ENCODE measurements around the gene CPNE6. TPM values are rescaled to one million over a fixed set of nuclear protein-coding genes. Genes with fewer than 3 reads are reported as not detected.
A peak's percentile ranks its signal among the peaks of the same experiment; 100 is the strongest.

Gene CPNE6
- total and polyA plus RNA-seq, 2 of the 13 experiments (the other 11 are each of a cell fraction or from before 2014, with no cell fraction given), result not detected

DNA sequence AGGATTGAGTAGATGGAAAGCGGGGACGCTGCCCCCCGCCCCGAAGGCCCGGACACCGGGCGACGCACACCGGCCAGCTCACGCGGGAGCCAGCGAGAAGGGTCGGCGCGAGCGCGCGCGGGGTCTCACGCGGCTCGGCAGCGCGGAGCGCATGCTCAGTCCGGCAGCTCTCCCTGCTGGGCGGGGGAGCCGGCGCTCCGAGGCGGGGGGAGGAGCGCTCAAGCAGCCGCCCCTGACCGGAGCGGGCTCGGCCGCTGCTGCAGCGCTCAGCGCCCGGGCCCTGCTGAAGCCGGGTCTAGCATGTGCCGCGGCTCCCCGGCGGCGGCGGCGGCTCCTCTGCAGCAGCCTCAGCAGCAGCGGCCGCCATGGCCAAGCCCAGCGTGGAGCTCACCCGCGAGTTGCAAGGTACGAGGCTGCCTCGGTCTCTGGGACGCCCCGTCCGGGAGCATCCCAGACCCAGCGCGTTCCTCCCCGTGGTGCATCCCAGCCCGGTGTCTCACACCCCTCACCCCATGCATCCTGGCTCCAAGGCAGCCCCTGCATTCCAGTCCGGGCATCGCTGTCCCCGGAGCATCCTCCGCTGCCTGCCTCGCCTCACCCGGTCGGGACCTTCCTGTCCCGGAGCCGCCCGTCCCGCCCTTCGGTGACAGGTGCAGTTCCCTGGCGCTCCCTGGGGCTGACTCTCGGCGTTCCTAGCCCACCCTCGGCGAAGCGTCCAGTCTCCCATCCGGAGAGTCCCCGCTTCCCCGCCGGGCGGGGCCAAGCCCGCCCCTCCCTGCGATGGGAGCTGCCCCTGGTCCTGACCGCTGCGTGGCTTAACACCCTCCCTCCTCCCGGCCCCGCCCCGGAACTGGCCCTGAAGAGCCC, 19.3 kb upstream of the CPNE6 start, which contains the start of gene CARMIL3 (continued):
- TF ChIP-seq, protein P1, sequence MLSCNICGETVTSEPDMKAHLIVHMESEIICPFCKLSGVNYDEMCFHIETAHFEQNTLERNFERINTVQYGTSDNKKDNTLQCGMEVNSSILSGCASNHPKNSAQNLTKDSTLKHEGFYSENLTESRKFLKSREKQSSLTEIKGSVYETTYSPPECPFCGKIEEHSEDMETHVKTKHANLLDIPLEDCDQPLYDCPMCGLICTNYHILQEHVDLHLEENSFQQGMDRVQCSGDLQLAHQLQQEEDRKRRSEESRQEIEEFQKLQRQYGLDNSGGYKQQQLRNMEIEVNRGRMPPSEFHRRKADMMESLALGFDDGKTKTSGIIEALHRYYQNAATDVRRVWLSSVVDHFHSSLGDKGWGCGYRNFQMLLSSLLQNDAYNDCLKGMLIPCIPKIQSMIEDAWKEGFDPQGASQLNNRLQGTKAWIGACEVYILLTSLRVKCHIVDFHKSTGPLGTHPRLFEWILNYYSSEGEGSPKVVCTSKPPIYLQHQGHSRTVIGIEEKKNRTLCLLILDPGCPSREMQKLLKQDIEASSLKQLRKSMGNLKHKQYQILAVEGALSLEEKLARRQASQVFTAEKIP (CRISPR knock-in tag; IDR thresholded peaks at IDR 0.05; ENCODE audit: borderline replicate concordance), result no peak
- TF ChIP-seq, protein P2, sequence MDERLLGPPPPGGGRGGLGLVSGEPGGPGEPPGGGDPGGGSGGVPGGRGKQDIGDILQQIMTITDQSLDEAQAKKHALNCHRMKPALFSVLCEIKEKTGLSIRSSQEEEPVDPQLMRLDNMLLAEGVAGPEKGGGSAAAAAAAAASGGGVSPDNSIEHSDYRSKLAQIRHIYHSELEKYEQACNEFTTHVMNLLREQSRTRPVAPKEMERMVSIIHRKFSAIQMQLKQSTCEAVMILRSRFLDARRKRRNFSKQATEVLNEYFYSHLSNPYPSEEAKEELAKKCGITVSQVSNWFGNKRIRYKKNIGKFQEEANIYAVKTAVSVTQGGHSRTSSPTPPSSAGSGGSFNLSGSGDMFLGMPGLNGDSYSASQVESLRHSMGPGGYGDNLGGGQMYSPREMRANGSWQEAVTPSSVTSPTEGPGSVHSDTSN (CRISPR knock-in tag; IDR thresholded peaks at IDR 0.05), result no peak
- TF ChIP-seq SIN3B (IDR thresholded peaks at IDR 0.05; ENCODE audit: low read length) (no peak; the same call in 1 of the 2 replicates), ZNF30 (CRISPR knock-in tag; IDR thresholded peaks at IDR 0.05) (no peak; the same call in none of the 2 replicates), SAFB2 (CRISPR knock-in tag; IDR thresholded peaks at IDR 0.05; ENCODE audit: borderline replicate concordance, low read depth) (peak; percentile 80; the same call in 1 of the 2 replicates), ZNF776 (CRISPR knock-in tag; IDR thresholded peaks at IDR 0.05) (peak; percentile 96), MIER3 (CRISPR knock-in tag; IDR thresholded peaks at IDR 0.05; ENCODE audit: borderline replicate concordance) (peak; percentile 82; the same call in 1 of the 2 replicates), ZNF460 (CRISPR knock-in tag; IDR thresholded peaks at IDR 0.05; ENCODE audit: borderline replicate concordance) (no peak), ZNF10 (CRISPR knock-in tag; IDR thresholded peaks at IDR 0.05; ENCODE audit: borderline replicate concordance, low read depth) (peak; percentile 85; the same call in 1 of the 2 replicates), ZNF205 (CRISPR knock-in tag; IDR thresholded peaks at IDR 0.05) (peak; percentile 81), BHLHE40 (IDR thresholded peaks at IDR 0.05; ENCODE audit: low read length) (no peak), NR2F2 (IDR thresholded peaks at IDR 0.05; ENCODE audit: borderline replicate concordance, low read depth) (no peak), KLF12 (CRISPR knock-in tag; IDR thresholded peaks at IDR 0.05; ENCODE audit: borderline replicate concordance) (peak; percentile 94), KMT2A (CRISPR knock-in tag; IDR thresholded peaks at IDR 0.05) (peak; percentile 21; the same call in 1 of the 2 replicates), ZC3H4 (CRISPR knock-in tag; IDR thresholded peaks at IDR 0.05; ENCODE audit: borderline replicate concordance) (no peak), MTF2 (CRISPR knock-in tag; IDR thresholded peaks at IDR 0.05; ENCODE audit: borderline replicate concordance) (peak; percentile 68; the same call in 1 of the 2 replicates), ZNF768 (CRISPR knock-in tag; IDR thresholded peaks at IDR 0.05) (peak; percentile 56; the same call in 1 of the 2 replicates), REL (CRISPR knock-in tag; conservative IDR thresholded peaks at IDR 0.05) (peak; percentile 90)
- TF ChIP-seq, protein P3, sequence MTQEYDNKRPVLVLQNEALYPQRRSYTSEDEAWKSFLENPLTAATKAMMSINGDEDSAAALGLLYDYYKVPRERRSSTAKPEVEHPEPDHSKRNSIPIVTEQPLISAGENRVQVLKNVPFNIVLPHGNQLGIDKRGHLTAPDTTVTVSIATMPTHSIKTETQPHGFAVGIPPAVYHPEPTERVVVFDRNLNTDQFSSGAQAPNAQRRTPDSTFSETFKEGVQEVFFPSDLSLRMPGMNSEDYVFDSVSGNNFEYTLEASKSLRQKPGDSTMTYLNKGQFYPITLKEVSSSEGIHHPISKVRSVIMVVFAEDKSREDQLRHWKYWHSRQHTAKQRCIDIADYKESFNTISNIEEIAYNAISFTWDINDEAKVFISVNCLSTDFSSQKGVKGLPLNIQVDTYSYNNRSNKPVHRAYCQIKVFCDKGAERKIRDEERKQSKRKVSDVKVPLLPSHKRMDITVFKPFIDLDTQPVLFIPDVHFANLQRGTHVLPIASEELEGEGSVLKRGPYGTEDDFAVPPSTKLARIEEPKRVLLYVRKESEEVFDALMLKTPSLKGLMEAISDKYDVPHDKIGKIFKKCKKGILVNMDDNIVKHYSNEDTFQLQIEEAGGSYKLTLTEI (CRISPR knock-in tag; conservative IDR thresholded peaks at IDR 0.05), result no peak
- TF ChIP-seq, protein P4, sequence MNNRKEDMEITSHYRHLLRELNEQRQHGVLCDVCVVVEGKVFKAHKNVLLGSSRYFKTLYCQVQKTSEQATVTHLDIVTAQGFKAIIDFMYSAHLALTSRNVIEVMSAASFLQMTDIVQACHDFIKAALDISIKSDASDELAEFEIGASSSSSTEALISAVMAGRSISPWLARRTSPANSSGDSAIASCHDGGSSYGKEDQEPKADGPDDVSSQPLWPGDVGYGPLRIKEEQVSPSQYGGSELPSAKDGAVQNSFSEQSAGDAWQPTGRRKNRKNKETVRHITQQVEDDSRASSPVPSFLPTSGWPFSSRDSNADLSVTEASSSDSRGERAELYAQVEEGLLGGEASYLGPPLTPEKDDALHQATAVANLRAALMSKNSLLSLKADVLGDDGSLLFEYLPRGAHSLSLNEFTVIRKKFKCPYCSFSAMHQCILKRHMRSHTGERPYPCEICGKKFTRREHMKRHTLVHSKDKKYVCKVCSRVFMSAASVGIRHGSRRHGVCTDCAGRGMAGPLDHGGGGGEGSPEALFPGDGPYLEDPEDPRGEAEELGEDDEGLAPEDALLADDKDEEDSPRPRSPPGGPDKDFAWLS (CRISPR knock-in tag; IDR thresholded peaks at IDR 0.05; ENCODE audit: borderline replicate concordance), result no peak
- TF ChIP-seq, protein P5, sequence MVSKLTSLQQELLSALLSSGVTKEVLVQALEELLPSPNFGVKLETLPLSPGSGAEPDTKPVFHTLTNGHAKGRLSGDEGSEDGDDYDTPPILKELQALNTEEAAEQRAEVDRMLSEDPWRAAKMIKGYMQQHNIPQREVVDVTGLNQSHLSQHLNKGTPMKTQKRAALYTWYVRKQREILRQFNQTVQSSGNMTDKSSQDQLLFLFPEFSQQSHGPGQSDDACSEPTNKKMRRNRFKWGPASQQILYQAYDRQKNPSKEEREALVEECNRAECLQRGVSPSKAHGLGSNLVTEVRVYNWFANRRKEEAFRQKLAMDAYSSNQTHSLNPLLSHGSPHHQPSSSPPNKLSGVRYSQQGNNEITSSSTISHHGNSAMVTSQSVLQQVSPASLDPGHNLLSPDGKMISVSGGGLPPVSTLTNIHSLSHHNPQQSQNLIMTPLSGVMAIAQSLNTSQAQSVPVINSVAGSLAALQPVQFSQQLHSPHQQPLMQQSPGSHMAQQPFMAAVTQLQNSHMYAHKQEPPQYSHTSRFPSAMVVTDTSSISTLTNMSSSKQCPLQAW (CRISPR knock-in tag; IDR thresholded peaks at IDR 0.05), result 0 out of 2 replicates have a peak, but pooled peaks have one; percentile 36

Data from HepG2 (cell line).